ENCODE results near the gene BRINP1.

BRINP1 gene

GRCh38 chr9:119272500-119273211 is 96.6 kb downstream of the BRINP1 start:
- Histone ChIP-seq H3K4me3 (replicated peaks; ENCODE audit: insufficient read depth, low read length) (no peak overlapping the region), H3K27ac (replicated peaks) (no peak overlapping the region), H3K27me3 (ENCODE audit: insufficient read depth, poor library complexity, severe bottlenecking) (no peaks in the 10 kb centered on the region)
- DNase-seq (ENCODE audit: low read depth in 1 of 2, low spot score in 1 of 2), result no peak
- TF ChIP-seq CTCF (IDR thresholded peaks at IDR 0.05; ENCODE audit: insufficient read depth, low read length) (no peak), POLR2AphosphoS5 (IDR thresholded peaks at IDR 0.05; ENCODE audit: low read depth) (no peak), REST (IDR thresholded peaks at IDR 0.05; ENCODE audit: insufficient replicate concordance, low read depth) (no peak), SPI1 (IDR thresholded peaks at IDR 0.05; ENCODE audit: borderline replicate concordance, low read depth) (no peak), GABPA (IDR thresholded peaks at IDR 0.05; ENCODE audit: low read depth) (no peak)

- no peak for DNase-seq (ENCODE audit: low read depth in 1 of 2, low spot score in 1 of 2)
- H3K27ac ChIP-seq (replicated peaks), result no peak overlapping the region
- H3K27me3 ChIP-seq (ENCODE audit: insufficient read depth, poor library complexity, severe bottlenecking), result no peaks in the 10 kb centered on the region
- TF ChIP-seq POLR2AphosphoS5 (IDR thresholded peaks at IDR 0.05; ENCODE audit: low read depth) (no peak), CTCF (IDR thresholded peaks at IDR 0.05; ENCODE audit: insufficient read depth, low read length) (no peak), SPI1 (IDR thresholded peaks at IDR 0.05; ENCODE audit: borderline replicate concordance, low read depth) (no peak), REST (IDR thresholded peaks at IDR 0.05; ENCODE audit: insufficient replicate concordance, low read depth) (no peak), GABPA (IDR thresholded peaks at IDR 0.05; ENCODE audit: low read depth) (no peak)
- no peak overlapping the region for H3K4me3 ChIP-seq (replicated peaks; ENCODE audit: insufficient read depth, low read length)
Observed at GRCh38 chr9:119268985-119269384, 100.2 kb downstream of the BRINP1 start.

- TF ChIP-seq GABPA (IDR thresholded peaks at IDR 0.05; ENCODE audit: low read depth), result no peak
- no peak for TF ChIP-seq CTCF (IDR thresholded peaks at IDR 0.05; ENCODE audit: insufficient read depth, low read length)
- no peak for TF ChIP-seq POLR2AphosphoS5 (IDR thresholded peaks at IDR 0.05; ENCODE audit: low read depth)
- no peak for TF ChIP-seq REST (IDR thresholded peaks at IDR 0.05; ENCODE audit: insufficient replicate concordance, low read depth)
- no peak for TF ChIP-seq SPI1 (IDR thresholded peaks at IDR 0.05; ENCODE audit: borderline replicate concordance, low read depth)
- Histone ChIP-seq H3K27me3 (ENCODE audit: insufficient read depth, poor library complexity, severe bottlenecking) (no peaks in the 10 kb centered on the region), H3K27ac (replicated peaks) (no peak overlapping the region), H3K4me3 (replicated peaks; ENCODE audit: insufficient read depth, low read length) (no peak overlapping the region)
- no peak for DNase-seq (ENCODE audit: low read depth in 1 of 2, low spot score in 1 of 2)
Observed at GRCh38 chr9:119264165-119264564, 105.1 kb downstream of the BRINP1 start.

Data from HL-60 (cell line).